HG02759 (cell line): ENCODE data around the gene HS6ST2.
"Not testable (repeated sequence)": the region's sequence is repeated elsewhere in the genome, so short reads cannot be mapped to it uniquely, and the experiment has no call there.

Source experiments
- ATAC-seq: cut with Tn5 transposase; IDR thresholded peaks from one replicate; pipeline ENCODE4 v1.9.1; 2021; ENCODE audit warnings: mild to moderate bottlenecking, moderate library complexity; ENCODE audit not compliant: unreplicated experiment

HS6ST2 gene

DNA sequence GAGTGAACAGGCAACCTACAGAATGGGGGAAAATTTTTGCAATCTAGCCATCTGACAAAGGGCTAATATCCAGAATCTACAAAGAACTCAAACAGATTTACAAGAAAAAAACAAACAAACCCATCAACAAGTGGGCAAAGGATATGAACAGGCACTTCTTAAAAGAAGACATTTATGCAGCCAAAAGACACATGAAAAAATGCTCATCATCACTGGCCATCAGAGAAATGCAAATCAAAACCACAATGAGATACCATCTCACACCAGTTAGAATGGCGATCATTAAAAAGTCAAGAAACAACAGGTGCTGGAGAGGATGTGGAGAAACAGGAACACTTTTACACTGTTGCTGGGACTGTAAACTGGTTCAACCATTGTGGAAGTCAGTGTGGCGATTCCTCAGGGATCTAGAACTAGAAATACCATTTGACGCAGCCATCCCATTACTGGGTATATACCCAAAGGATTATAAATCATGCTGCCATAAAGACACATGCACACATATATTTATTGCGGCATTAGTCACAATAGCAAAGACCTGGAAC lies 13.3 kb downstream of the HS6ST2 start:
- ATAC-seq: not testable (repeated sequence)

DNA sequence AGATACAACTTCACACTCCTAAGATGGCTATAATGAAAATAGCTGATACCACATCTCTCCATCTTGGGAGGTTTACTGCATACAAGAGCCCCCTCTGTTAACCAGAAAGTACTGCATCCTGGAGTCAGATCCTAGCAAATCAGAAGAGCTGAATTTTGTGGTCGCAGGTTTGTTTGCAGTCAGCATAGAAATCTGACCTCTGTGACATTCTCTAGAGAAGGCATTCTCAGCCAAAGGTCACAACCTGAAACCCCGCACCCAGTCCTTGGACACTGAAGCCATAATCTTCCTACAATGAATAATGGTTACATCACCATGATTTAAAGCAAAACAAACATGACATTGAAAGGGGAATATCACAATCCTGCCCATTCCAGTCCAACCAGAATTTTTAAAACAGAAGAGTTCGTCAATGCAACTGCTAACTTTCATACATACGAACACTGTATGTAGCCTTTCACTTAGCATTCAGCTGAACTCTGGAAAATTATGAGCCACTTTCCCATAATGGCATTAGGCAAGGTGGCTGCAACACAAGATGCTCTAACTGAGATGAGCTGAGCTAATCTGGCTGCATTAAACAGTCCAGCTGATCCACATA lies 17.6 kb downstream of the HS6ST2 start:
- ATAC-seq: no peak

- no peak for ATAC-seq
These were observed 25.3 kb downstream of the HS6ST2 start for GRCh38 chrX:132933170-132933569.

DNA sequence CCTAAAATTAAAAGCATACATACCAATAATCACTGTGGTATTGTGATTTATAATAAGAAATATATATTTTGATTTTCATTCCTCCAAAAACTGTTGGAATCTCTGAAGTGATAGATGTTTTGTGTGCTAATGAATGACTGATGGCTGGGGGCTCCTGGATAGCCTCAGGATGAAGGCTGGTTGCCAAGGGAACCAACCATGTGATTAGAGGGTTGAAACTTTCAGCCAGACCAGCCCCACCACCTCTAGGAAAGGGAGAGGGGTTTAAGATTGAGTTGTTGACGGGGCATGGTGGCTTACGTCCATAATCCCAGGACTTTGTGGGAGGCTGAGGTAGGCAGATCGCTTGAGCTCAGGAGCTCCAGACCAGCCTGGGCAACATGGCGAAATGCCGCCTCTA lies 34.0 kb downstream of the HS6ST2 start:
- no peak for ATAC-seq

DNA sequence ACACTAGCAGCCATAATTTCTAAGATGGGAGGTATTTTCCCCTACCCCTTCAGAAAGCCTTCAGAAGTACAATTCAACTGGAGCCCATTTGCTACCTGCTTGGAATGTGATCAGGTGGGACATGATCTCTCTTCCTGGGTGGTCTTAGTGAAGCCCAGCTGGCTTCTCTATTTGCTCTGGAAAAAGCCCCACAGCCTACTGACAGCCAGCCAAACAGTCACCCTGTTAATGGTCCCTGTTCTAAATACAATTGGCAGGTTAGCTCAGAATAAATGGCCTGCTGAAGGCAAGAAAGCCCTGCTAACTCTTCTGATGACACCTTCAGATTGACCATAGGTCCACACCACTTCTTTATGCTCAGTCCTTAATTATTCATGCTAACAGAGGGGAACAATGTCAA lies 39.9 kb downstream of the HS6ST2 start:
- ATAC-seq: no peak

DNA sequence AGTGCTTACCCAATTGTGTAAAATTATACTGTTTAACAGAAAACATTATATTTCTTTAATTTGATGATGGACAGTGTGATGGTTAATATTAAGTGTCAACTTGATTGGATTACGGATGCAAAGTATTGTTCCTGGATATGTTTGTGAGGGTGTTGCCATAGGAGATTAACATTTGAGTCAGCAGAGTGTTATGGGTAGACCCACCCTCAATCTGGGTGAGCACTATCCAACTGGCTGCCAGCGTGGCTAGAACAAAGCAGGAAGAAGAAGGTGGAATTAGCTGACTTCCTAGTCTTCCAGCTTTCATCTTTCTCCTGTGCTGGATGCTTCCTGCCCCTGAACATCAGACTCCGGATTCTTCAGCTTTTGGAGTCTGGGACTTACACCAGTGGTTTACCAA lies 42.1 kb downstream of the HS6ST2 start:
- no peak for ATAC-seq

DNA sequence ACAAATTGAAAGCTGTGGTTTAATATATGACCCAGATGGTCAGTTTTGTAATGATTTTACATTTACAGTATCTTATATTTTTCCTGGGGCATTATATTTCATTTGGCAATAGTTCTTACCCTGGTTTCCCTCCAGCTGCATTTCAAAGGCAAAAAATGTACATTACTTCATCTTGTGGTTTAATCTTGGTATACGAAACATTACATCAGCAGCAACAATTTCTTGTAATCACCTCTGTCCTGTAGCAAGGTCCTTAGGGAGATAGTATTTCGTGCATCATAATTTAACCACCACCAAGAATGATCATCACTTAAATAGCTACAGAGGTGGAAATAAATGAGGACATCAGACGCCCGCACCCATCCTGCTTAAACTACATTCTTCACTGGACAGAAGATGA lies 48.8 kb downstream of the HS6ST2 start:
- ATAC-seq: no peak

DNA sequence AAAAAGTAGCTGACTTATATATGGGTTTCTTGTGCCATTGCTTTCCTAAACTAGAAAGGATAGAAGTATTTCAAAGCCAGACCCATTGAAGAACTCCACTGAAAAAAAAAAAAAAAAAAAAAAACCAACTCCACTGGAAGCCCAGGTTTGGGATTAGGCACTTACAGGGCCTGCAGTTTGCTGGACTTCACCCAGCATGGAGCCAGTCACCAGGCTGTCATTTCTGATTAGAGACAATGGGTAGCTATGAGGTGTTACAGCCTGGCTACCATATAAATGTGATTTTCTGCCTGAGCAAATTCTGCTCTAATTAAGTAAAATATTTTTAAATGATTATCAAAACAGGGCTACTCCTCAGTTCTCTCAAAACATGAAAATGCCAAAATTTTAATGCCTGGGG lies 49.5 kb downstream of the HS6ST2 start:
- ATAC-seq: no peak

GRCh38 chrX:132900633-132901293 lies 57.7 kb downstream of the HS6ST2 start:
- no peak for ATAC-seq

DNA sequence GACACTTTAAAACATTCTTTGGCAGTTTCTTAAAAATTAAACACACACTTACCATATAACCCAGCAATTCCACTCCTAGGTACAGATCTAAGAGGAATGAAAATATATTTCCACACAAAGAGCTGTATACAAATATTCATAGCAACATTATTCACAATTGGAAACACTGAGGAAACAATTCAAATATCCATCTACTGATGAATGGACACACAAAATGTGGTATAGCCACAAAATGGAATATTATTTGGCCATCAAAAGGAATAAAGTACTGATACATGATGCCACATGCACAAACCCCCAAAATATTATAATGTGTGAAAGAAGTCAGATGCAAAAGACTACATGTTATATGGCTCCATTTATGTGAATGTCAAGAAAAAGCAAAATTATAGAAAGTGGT lies 70.9 kb downstream of the HS6ST2 start:
- no peak for ATAC-seq

- ATAC-seq: no peak
These were observed 75.0 kb downstream of the HS6ST2 start for GRCh38 chrX:132883358-132883915.

DNA sequence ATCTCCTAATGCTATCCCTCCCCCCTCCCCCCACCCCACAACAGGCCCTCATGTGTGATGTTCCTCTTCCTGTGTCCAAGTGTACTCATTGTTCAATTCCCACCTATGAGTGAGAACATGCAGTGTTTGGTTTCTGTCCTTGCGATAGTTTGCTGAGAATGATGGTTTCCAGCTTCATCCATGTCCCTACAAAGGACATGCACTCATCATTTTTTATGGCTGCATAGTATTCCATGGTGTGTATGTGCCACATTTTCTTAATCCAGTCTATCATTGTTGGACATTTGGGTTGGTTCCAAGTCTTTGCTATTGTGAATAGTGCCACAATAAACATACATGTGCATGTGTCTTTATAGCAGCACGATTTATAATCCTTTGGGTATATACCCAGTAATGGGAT lies 77.7 kb downstream of the HS6ST2 start:
- ATAC-seq: not testable (repeated sequence)

GRCh38 chrX:132877954-132878536 lies 80.4 kb downstream of the HS6ST2 start:
- no peak for ATAC-seq

DNA sequence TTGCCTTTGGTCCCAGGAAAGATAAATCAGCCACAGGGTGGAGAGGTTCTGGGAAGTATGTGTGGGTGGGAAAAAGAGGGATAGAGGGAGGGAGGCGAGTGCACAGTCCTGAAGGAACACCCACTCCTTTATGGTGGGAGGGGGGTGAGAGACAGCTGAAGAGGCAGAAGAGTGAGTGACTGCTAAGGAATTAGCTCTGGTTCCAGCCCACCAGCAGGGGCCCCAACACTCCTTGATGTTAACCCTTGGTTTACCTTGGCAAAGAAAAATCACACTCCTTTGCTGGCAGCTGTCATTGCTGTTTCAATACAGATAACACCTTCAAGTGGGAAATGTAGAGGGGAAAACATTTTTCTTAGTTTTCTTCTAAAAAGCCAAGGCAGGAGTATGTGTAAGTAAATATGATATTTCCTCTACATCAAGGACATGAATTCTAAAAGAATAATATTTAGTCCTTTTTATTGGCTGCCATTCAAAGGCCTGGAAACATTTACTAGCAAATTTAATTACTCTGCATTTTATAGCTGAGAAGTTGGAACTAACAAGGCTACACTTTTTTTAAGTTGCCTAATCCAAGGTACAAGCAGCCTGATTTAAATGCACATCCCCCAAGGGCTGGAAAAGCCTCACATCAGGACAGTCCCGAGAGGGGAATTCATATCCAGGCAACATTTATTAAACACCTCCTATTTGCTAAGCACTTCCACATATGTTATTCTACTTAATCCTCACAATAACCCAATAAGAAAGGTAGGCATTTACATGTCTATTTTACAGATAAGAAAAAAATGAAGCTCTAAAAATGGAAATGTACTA lies 81.7 kb downstream of the HS6ST2 start:
- no peak for ATAC-seq

DNA sequence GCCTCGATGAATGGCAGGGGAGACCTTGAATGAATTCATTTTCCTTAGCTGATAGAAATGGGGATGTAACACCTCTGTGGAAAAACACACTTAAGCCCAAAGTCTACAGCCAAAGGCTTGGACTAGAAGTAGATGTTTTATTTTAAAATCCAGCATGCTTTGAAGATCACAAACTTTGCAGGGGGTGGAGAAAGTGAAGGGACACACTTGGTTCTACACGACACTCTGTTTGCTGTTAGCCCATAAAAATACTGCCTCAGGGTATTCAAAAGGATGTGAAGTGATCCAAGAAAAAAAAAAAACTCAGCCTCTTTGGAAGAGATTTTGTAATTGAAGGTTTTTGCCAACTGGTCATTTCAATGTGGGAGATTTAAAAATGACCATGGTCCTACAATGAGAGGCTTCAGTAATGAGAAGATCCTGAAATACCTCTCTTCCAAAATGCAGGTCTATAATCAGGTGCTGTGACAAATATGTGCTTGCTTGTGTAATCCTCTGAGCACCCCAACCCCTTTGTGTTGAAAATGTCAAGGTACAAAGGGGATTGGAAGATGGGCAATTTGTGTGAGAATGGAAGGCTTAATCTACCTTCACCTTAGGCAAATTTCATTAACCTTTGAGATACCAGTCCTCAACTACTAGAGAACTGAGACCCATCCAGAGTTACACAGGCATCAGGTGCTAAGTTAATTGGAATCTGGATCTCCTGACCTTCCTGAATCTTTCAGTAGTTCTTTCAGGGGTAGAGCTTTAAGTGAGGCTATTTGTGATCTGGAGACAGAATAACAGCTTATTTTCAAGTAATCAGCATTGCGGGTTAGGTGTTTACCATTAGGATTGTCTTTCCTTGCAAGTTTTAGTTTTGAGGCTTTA lies 82.5 kb downstream of the HS6ST2 start:
- no peak for ATAC-seq

GRCh38 chrX:132862562-132862961 lies 95.9 kb downstream of the HS6ST2 start:
- no peak for ATAC-seq

- no peak for ATAC-seq
These were observed 97.4 kb downstream of the HS6ST2 start for GRCh38 chrX:132861076-132861475.

- no peak for ATAC-seq
These were observed 98.2 kb downstream of the HS6ST2 start for GRCh38 chrX:132860200-132860599.

GRCh38 chrX:132858018-132858417 lies 100.4 kb downstream of the HS6ST2 start:
- no peak for ATAC-seq

DNA sequence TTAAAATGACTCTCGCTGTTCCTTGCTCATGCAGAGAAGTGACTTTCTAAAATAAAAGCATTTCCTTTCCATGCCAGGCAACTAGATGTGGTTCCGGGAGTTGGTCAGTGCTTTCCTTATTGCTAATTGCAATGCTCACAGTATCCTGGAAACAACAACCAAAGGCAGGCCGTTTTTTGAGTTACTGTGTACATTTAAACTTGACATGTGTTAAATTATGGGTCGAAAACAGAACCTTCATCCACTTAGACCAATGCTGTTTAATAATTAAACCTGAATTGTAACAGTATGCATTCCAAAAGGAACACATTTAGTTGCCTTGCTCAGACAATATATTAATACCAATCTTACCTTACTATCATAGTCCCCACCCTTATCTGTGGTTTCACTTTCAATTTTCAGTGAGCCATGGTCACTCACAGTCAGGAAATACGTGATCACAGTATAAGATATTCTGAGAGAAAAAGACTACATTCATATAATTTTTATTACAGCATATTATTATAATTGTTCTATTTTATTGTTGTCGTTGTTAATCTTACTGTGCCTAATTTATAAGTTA lies 102.6 kb downstream of the HS6ST2 start:
- ATAC-seq: no peak
